Colon (tissue), 2 donors: ENCODE data around the gene MIER2.
"Not testable (repeated sequence)": the region's sequence is repeated elsewhere in the genome, so short reads cannot be mapped to it uniquely, and the experiment has no call there.

Source experiments
- FAIRE-seq: peaks from 2 replicates; lab custom pipeline; 2012; peaks lifted over from hg19 to GRCh38; lab: Jason Lieb, UNC
- donor health status: control.
- donor health status: control.

Gene MIER2

GRCh38 chr19:355536-355935, 10.9 kb upstream of the MIER2 start:
- FAIRE-seq: not testable (repeated sequence)

- no peak for FAIRE-seq
Measured at GRCh38 chr19:355134-355533, 10.5 kb upstream of the MIER2 start.

GRCh38 chr19:351976-352625, 7.5 kb upstream of the MIER2 start:
- no peak for FAIRE-seq

- FAIRE-seq: no peak
Measured at GRCh38 chr19:347946-348861, 3.6 kb upstream of the MIER2 start.

- FAIRE-seq: no peak
Measured at GRCh38 chr19:345320-345879, 804 bp upstream of the MIER2 start.

GRCh38 chr19:343941-344624, 513 bp downstream of the MIER2 start:
- no peak for FAIRE-seq

GRCh38 chr19:343451-343931, 1.1 kb downstream of the MIER2 start:
- FAIRE-seq: no peak

GRCh38 chr19:342801-343421, 1.7 kb downstream of the MIER2 start:
- FAIRE-seq: no peak

- FAIRE-seq: no peak
Measured at GRCh38 chr19:342128-342455, 2.5 kb downstream of the MIER2 start.

GRCh38 chr19:341386-342127, 3.0 kb downstream of the MIER2 start:
- FAIRE-seq: no peak

GRCh38 chr19:340620-341385, 3.8 kb downstream of the MIER2 start:
- no peak for FAIRE-seq

- no peak for FAIRE-seq
Measured at GRCh38 chr19:339262-339887, 5.2 kb downstream of the MIER2 start.

GRCh38 chr19:338421-338820, 6.2 kb downstream of the MIER2 start:
- FAIRE-seq: no peak

GRCh38 chr19:336067-336614, 8.5 kb downstream of the MIER2 start:
- no peak for FAIRE-seq

GRCh38 chr19:335486-336066, 9.0 kb downstream of the MIER2 start:
- no peak for FAIRE-seq

- FAIRE-seq: no peak
Measured at GRCh38 chr19:335072-335471, 9.5 kb downstream of the MIER2 start.

GRCh38 chr19:334296-335071, 10.1 kb downstream of the MIER2 start:
- no peak for FAIRE-seq

GRCh38 chr19:330503-330902, 14.1 kb downstream of the MIER2 start:
- FAIRE-seq: no peak

GRCh38 chr19:329876-330275, 14.7 kb downstream of the MIER2 start:
- FAIRE-seq: no peak
